Panc1 (cell line): Measurements from ENCODE around the gene AFDN.

ENCODE experiments used
- CTCF ChIP-seq: fragments of 450-650 bp; IDR thresholded peaks from 2 replicates; pipeline ENCODE4 v1.5.1; 2017; ENCODE audit warnings: mild to moderate bottlenecking
- POLR2AphosphoS5 ChIP-seq: IDR thresholded peaks from 2 replicates; pipeline ENCODE4 v1.6.1; 2012; ENCODE audit warnings: mild to moderate bottlenecking, low read depth, low read length, moderate library complexity

GRCh38 chr6:167937948-167938911, 111.5 kb downstream of the AFDN start:
- TF ChIP-seq POLR2AphosphoS5: no peak
- TF ChIP-seq CTCF: no peak
